Endothelial cell of umbilical vein (primary cell): ENCODE measurements around the gene ATG13.

Experiments used
- CTCF ChIP-seq, 2 donors: IDR thresholded peaks; 1 replicate in 1 of 2; 2 replicates in 1 of 2; pipeline ENCODE4 v1.5.1; 2011; ENCODE audit warnings: low read length in 2 of 2, mild to moderate bottlenecking in 2 of 2, moderate library complexity in 2 of 2, control low read depth in 1 of 2, inconsistent platforms in 1 of 2, low read depth in 1 of 2; ENCODE audit not compliant: insufficient read depth in 1 of 2; ENCODE audit errors: extremely low read depth in 1 of 2
- EZH2 ChIP-seq: IDR thresholded peaks from 2 replicates; pipeline ENCODE4 v1.6.1; 2012; ENCODE audit warnings: borderline replicate concordance, low read depth, mild to moderate bottlenecking, moderate library complexity, low read length, inconsistent platforms; ENCODE audit not compliant: severe bottlenecking
- FOS ChIP-seq: IDR thresholded peaks from 2 replicates; pipeline ENCODE4 v1.6.1; 2011; ENCODE audit warnings: mild to moderate bottlenecking, low read length, moderate library complexity, borderline replicate concordance; ENCODE audit not compliant: insufficient read depth
- GATA2 ChIP-seq: IDR thresholded peaks from 2 replicates; pipeline ENCODE4 v1.7.0; 2011; ENCODE audit warnings: low read depth, mild to moderate bottlenecking, moderate library complexity, mixed read lengths, low read length; ENCODE audit not compliant: insufficient read length, insufficient read depth
- JUN ChIP-seq: IDR thresholded peaks from 2 replicates; pipeline ENCODE4 v1.6.1; 2011; ENCODE audit warnings: borderline replicate concordance, low read depth; ENCODE audit not compliant: insufficient read length, insufficient read depth
- POLR2A ChIP-seq: IDR thresholded peaks from 2 replicates; pipeline ENCODE4 v1.6.1; 2012; ENCODE audit warnings: low read depth, mild to moderate bottlenecking, control low read depth, low read length
- POLR2AphosphoS5 ChIP-seq: IDR thresholded peaks from 2 replicates; pipeline ENCODE4 v1.6.1; 2012; ENCODE audit warnings: low read depth, mild to moderate bottlenecking, control low read depth, low read length, moderate library complexity; ENCODE audit not compliant: insufficient read depth
- TF ChIP-seq, protein P1 (sequence below): IDR thresholded peaks from 2 replicates; pipeline ENCODE4 v1.6.1; 2011; ENCODE audit not compliant: insufficient read depth, insufficient read length

DNA sequence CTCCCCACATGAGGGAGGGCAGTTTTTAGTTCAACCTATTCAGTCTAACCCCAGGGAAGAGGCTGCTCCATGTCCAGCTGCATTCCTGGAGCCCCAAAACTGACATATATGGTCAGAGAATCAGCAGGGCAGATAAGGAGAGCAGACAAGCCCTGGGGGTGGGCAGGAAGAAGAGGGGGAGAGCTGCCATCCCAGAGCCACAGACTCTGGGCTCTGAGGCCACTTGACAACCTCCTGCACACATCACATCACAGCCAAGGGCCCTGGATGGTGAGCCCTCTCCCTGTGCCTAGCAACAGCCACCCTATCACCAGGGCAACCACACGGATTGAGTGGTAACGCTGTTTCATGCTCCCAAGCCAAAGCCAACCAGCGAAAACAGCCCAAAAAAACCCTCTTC is 80.0 kb downstream of the ATG13 start:
- no peak for TF ChIP-seq POLR2A
- no peak for TF ChIP-seq CTCF (IDR thresholded peaks at IDR 0.05; ENCODE audit: extremely low read depth in 1 of 2, insufficient read depth in 1 of 2, low read depth in 1 of 2, low read length in 2 of 2)
- no peak for TF ChIP-seq POLR2AphosphoS5
- TF ChIP-seq EZH2: no peak
- TF ChIP-seq, protein P1, sequence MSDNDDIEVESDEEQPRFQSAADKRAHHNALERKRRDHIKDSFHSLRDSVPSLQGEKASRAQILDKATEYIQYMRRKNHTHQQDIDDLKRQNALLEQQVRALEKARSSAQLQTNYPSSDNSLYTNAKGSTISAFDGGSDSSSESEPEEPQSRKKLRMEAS: no peak
- no peak for TF ChIP-seq GATA2
- no peak for TF ChIP-seq FOS
- TF ChIP-seq JUN: no peak
